HCT116 (cell line): ENCODE data around the gene AMER3. TPM values are rescaled to one million over a fixed set of nuclear protein-coding genes. Genes with fewer than 3 reads are reported as not detected.

Experiments used
- ATAC-seq: fragments of 200-7000 bp; cut with Tn5 transposase; 2 replicates; pipeline ENCODE4 v1.9.1; 2020; ENCODE audit warnings: mild to moderate bottlenecking, moderate library complexity
- BruUV-seq: library from RNA; stranded (reverse); fragments of 400-500 nt; replicated peaks from 2 replicates; lab custom pipeline; 2021; lab: Mats Ljungman, UMichigan
- CTCF ChIA-PET: fragments of 300-600 bp; sonication (Branson Sonifier 250); formaldehyde crosslinking; loops from one replicate; lab custom pipeline; 2021; ENCODE audit warnings: antibody characterized with exemption; lab: Charles Lee
- POLR2A ChIA-PET: fragments of 300-600, 350-600 bp; sonication (Branson Sonifier 250); formaldehyde crosslinking; loops from one replicate; lab custom pipeline; 2021; ENCODE audit warnings: antibody characterized with exemption; lab: Charles Lee
- RAD21 ChIA-PET, 2 experiments: fragments of 300-600 bp; sonication (Branson Sonifier 250); formaldehyde crosslinking; loops; one replicate each; lab custom pipeline; 2023; ENCODE audit warnings: low total read pairs in 2 of 2; ENCODE audit not compliant: uncharacterized antibody in 2 of 2, unreplicated experiment in 2 of 2, low non-redundant PET in 1 of 2; lab: Charles Lee
- DNase-seq: peaks from one replicate; pipeline ENCODE4 v3.0.0-alpha.2; 2010; ENCODE audit warnings: low read depth, low spot score
- H2AFZ ChIP-seq: fragments of 200-600 bp; shearing (Covaris generic), sonication (generic); 2 replicates; pipeline ENCODE4 v1.6.1; 2017; ENCODE audit warnings: low read depth, mixed run types, mixed read lengths, antibody characterized with exemption, low read length; ENCODE audit not compliant: poor library complexity, severe bottlenecking
- H3K27ac ChIP-seq: 2 replicates; pipeline ENCODE4 v1.5.1; 2012; ENCODE audit warnings: low read depth, low read length
- H3K27me3 ChIP-seq: fragments of 200-600 bp; sonication (generic); 2 replicates; pipeline ENCODE4 v1.6.1; 2016; ENCODE audit warnings: mixed run types, low read length, mixed read lengths; ENCODE audit not compliant: insufficient read depth
- H3K36me3 ChIP-seq, 2 experiments: fragments of 200-500 bp in 1 of 2; fragments of 200-600 bp in 1 of 2; sonication (Bioruptor generic) in 1 of 2; sonication (generic) in 1 of 2; 2 replicates each; pipeline versions ENCODE4 v1.5.1 to v1.6.1; 2014 to 2016; ENCODE audit warnings: low read length in 2 of 2, inconsistent platforms in 1 of 2, mixed read lengths in 1 of 2, mixed run types in 1 of 2; ENCODE audit not compliant: insufficient read depth in 2 of 2, control insufficient read depth in 1 of 2
- H3K4me1 ChIP-seq, 2 experiments: fragments of 200-600 bp in 1 of 2; sonication (generic) in 1 of 2; 2 replicates each; pipeline versions ENCODE4 v1.5.1 to v1.6.1; 2012 to 2017; ENCODE audit warnings: low read length in 2 of 2, inconsistent platforms in 1 of 2, mild to moderate bottlenecking in 1 of 2, mixed read lengths in 1 of 2, mixed run types in 1 of 2, moderate library complexity in 1 of 2; ENCODE audit not compliant: insufficient read depth in 2 of 2, control insufficient read depth in 1 of 2
- H3K4me2 ChIP-seq: fragments of 200-600 bp; sonication (generic); 2 replicates; pipeline ENCODE4 v1.6.1; 2017; ENCODE audit warnings: mixed run types, low read length, mixed read lengths
- H3K4me3 ChIP-seq, 2 experiments: fragments of 200-600 bp in 1 of 2; sonication (generic) in 1 of 2; replicated peaks in 1 of 2; 2 replicates each; pipeline ENCODE4 v1.5.1; 2011 to 2016; ENCODE audit warnings: low read length in 2 of 2, control low read depth in 1 of 2, low read depth in 1 of 2, mild to moderate bottlenecking in 1 of 2, mixed read lengths in 1 of 2, mixed run types in 1 of 2
- H3K79me2 ChIP-seq: fragments of 200-600 bp; sonication (generic); 2 replicates; pipeline ENCODE4 v1.6.1; 2017; ENCODE audit warnings: mild to moderate bottlenecking, mixed run types, low read length, moderate library complexity, mixed read lengths; ENCODE audit not compliant: insufficient read depth
- H3K9ac ChIP-seq: fragments of 200-600 bp; sonication (generic); 2 replicates; pipeline ENCODE4 v1.6.1; 2016; ENCODE audit warnings: low read length, mixed read lengths
- H3K9me2 ChIP-seq: fragments of 200-600 bp; sonication (generic), shearing (Covaris generic); 2 replicates; pipeline ENCODE4 v1.6.1; 2017; ENCODE audit warnings: mixed run types, mild to moderate bottlenecking, moderate library complexity; ENCODE audit not compliant: insufficient read depth
- H3K9me3 ChIP-seq, 2 experiments: fragments of 200-500 bp in 1 of 2; fragments of 200-600 bp in 1 of 2; sonication (Bioruptor generic) in 1 of 2; sonication (generic) in 1 of 2; 2 replicates each; pipeline ENCODE4 v1.6.1; 2014 to 2017; ENCODE audit warnings: low read length in 2 of 2, mixed read lengths in 2 of 2, inconsistent platforms in 1 of 2, low read depth in 1 of 2, mild to moderate bottlenecking in 1 of 2, mixed run types in 1 of 2, moderate library complexity in 1 of 2; ENCODE audit not compliant: control insufficient read depth in 1 of 2, insufficient read depth in 1 of 2
- H4K20me1 ChIP-seq: fragments of 200-600 bp; sonication (generic), shearing (Covaris generic); 2 replicates; pipeline ENCODE4 v1.6.1; 2017; ENCODE audit warnings: mixed run types, mild to moderate bottlenecking, moderate library complexity; ENCODE audit not compliant: insufficient read depth
- CBX3 ChIP-seq: IDR thresholded peaks from 2 replicates; pipeline ENCODE4 v1.6.1; 2012; ENCODE audit warnings: low read depth
- CEBPB ChIP-seq: IDR thresholded peaks from 2 replicates; pipeline ENCODE4 v1.6.1; 2012; ENCODE audit warnings: low read depth
- POLR2AphosphoS5 ChIP-seq: IDR thresholded peaks from 2 replicates; pipeline ENCODE4 v1.6.1; 2011; ENCODE audit warnings: mild to moderate bottlenecking, low read depth, low read length, moderate library complexity
- SIN3A ChIP-seq: IDR thresholded peaks from 2 replicates; pipeline ENCODE4 v1.6.1; 2012; ENCODE audit warnings: low read depth
- TCF7L2 ChIP-seq: IDR thresholded peaks from 2 replicates; pipeline ENCODE4 v1.7.0; 2011; ENCODE audit warnings: borderline replicate concordance, inconsistent platforms; ENCODE audit not compliant: insufficient read depth, insufficient read length; ENCODE audit errors: extremely low read depth
- YY1 ChIP-seq: IDR thresholded peaks from 2 replicates; pipeline ENCODE4 v1.6.1; 2011; ENCODE audit warnings: low read length, low read depth, moderate library complexity, mild to moderate bottlenecking; ENCODE audit not compliant: insufficient replicate concordance; ENCODE audit errors: extremely low read depth
- ZFX ChIP-seq: fragments of 450-650 bp; IDR thresholded peaks from 2 replicates; pipeline ENCODE4 v1.6.1; 2017
- ZNF274 ChIP-seq: fragments of 200-500 bp; sonication (Bioruptor generic); IDR thresholded peaks from 2 replicates; pipeline ENCODE4 v1.6.1; 2014; ENCODE audit warnings: mild to moderate bottlenecking, low read depth, low read length, inconsistent platforms
- intact Hi-C: fragments of 100-400 bp; cut with micrococcal nuclease; formaldehyde crosslinking; loops from 2 replicates; pipeline ENCODE4 v1.10.0; 2022
- total RNA-seq: library from RNA; stranded (reverse); gene quantifications from one replicate; pipeline ENCODE4 v1.2.1, GENCODE V29; 2021; ENCODE audit not compliant: unreplicated experiment
- TF ChIP-seq, protein P1 (sequence below): IDR thresholded peaks from 2 replicates; pipeline ENCODE4 v1.6.1; 2012; ENCODE audit warnings: low read depth
- TF ChIP-seq, protein P2 (sequence below): IDR thresholded peaks from 2 replicates; pipeline ENCODE4 v1.6.1; 2011; ENCODE audit warnings: mild to moderate bottlenecking, low read length, moderate library complexity; ENCODE audit not compliant: insufficient replicate concordance; ENCODE audit errors: extremely low read depth
- TF ChIP-seq, protein P3 (sequence below): IDR thresholded peaks from 2 replicates; pipeline ENCODE4 v1.6.1; 2012
- TF ChIP-seq, protein P4 (sequence below): IDR thresholded peaks from 2 replicates; pipeline ENCODE4 v1.6.1; 2012

AMER3 gene
- total RNA-seq, 1 experiment from 2014 or later = not detected

DNA sequence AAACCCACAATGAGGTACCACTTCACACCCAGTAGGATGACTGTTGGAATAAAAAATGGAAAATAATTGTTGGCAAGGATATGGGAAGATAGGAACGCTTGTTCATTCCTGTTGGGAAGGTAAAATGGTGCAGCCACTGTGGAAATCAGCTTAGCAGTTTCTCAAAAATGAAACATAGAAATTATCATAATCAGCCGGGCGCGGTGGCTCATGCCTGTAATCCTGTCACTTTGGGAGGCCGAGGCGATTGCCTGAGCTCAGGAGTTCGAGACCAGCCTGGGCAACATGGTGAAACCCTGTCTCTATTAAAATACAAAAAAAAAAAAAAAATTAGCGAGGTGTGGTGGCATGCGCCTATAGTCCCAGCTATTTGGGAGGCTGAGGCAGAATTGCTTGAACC is 23.4 kb downstream of the AMER3 start:
- H3K4me2 ChIP-seq = no peak overlapping the region
- H3K27me3 ChIP-seq = 0 out of 2 replicates have a peak, but pooled peaks cover 4% of the 10 kb centered on the region
- TF ChIP-seq, protein P1, sequence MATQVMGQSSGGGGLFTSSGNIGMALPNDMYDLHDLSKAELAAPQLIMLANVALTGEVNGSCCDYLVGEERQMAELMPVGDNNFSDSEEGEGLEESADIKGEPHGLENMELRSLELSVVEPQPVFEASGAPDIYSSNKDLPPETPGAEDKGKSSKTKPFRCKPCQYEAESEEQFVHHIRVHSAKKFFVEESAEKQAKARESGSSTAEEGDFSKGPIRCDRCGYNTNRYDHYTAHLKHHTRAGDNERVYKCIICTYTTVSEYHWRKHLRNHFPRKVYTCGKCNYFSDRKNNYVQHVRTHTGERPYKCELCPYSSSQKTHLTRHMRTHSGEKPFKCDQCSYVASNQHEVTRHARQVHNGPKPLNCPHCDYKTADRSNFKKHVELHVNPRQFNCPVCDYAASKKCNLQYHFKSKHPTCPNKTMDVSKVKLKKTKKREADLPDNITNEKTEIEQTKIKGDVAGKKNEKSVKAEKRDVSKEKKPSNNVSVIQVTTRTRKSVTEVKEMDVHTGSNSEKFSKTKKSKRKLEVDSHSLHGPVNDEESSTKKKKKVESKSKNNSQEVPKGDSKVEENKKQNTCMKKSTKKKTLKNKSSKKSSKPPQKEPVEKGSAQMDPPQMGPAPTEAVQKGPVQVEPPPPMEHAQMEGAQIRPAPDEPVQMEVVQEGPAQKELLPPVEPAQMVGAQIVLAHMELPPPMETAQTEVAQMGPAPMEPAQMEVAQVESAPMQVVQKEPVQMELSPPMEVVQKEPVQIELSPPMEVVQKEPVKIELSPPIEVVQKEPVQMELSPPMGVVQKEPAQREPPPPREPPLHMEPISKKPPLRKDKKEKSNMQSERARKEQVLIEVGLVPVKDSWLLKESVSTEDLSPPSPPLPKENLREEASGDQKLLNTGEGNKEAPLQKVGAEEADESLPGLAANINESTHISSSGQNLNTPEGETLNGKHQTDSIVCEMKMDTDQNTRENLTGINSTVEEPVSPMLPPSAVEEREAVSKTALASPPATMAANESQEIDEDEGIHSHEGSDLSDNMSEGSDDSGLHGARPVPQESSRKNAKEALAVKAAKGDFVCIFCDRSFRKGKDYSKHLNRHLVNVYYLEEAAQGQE = no peak
- TF ChIP-seq CEBPB (no peak), CBX3 (no peak), POLR2AphosphoS5 (no peak), TCF7L2 (no peak), SIN3A (no peak), ZFX (no peak), ZNF274 (no peak), YY1 (no peak)
- TF ChIP-seq, protein P2, sequence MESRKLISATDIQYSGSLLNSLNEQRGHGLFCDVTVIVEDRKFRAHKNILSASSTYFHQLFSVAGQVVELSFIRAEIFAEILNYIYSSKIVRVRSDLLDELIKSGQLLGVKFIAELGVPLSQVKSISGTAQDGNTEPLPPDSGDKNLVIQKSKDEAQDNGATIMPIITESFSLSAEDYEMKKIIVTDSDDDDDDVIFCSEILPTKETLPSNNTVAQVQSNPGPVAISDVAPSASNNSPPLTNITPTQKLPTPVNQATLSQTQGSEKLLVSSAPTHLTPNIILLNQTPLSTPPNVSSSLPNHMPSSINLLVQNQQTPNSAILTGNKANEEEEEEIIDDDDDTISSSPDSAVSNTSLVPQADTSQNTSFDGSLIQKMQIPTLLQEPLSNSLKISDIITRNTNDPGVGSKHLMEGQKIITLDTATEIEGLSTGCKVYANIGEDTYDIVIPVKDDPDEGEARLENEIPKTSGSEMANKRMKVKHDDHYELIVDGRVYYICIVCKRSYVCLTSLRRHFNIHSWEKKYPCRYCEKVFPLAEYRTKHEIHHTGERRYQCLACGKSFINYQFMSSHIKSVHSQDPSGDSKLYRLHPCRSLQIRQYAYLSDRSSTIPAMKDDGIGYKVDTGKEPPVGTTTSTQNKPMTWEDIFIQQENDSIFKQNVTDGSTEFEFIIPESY = no peak
- TF ChIP-seq, protein P3, sequence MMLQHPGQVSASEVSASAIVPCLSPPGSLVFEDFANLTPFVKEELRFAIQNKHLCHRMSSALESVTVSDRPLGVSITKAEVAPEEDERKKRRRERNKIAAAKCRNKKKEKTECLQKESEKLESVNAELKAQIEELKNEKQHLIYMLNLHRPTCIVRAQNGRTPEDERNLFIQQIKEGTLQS = no peak
- TF ChIP-seq, protein P4, sequence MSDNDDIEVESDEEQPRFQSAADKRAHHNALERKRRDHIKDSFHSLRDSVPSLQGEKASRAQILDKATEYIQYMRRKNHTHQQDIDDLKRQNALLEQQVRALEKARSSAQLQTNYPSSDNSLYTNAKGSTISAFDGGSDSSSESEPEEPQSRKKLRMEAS = no peak
- H3K79me2 ChIP-seq = no peaks in the 10 kb centered on the region
- no peaks in the 10 kb centered on the region for H3K36me3 ChIP-seq
- no peaks in the 10 kb centered on the region for H4K20me1 ChIP-seq
- H3K9me3 ChIP-seq = no peaks in the 10 kb centered on the region
- no peak overlapping the region for H3K27ac ChIP-seq
- ChIA-PET RAD21 (no interaction called here), POLR2A (no interaction called here), CTCF (no interaction called here)
- H3K4me3 ChIP-seq = no peak overlapping the region
- intact Hi-C loops = no loop called here
- no peak overlapping the region for H3K9ac ChIP-seq
- no peak overlapping the region for H2AFZ ChIP-seq
- no peaks in the 10 kb centered on the region for H3K4me1 ChIP-seq
- ATAC-seq (no peak), DNase-seq (no peak)
- no TSS peak for BruUV-seq
- H3K9me2 ChIP-seq = no peaks in the 10 kb centered on the region
